GM18499 (cell line): ENCODE measurements around the gene KLHL7.
"Not testable (repeated sequence)": the region's sequence is repeated elsewhere in the genome, so short reads cannot be mapped to it uniquely, and the experiment has no call there.

ENCODE experiments used
- ATAC-seq: cut with Tn5 transposase; IDR thresholded peaks from one replicate; pipeline ENCODE4 v1.9.1; 2021; ENCODE audit warnings: moderate number of reproducible peaks; ENCODE audit not compliant: insufficient read depth, unreplicated experiment

KLHL7 gene

DNA sequence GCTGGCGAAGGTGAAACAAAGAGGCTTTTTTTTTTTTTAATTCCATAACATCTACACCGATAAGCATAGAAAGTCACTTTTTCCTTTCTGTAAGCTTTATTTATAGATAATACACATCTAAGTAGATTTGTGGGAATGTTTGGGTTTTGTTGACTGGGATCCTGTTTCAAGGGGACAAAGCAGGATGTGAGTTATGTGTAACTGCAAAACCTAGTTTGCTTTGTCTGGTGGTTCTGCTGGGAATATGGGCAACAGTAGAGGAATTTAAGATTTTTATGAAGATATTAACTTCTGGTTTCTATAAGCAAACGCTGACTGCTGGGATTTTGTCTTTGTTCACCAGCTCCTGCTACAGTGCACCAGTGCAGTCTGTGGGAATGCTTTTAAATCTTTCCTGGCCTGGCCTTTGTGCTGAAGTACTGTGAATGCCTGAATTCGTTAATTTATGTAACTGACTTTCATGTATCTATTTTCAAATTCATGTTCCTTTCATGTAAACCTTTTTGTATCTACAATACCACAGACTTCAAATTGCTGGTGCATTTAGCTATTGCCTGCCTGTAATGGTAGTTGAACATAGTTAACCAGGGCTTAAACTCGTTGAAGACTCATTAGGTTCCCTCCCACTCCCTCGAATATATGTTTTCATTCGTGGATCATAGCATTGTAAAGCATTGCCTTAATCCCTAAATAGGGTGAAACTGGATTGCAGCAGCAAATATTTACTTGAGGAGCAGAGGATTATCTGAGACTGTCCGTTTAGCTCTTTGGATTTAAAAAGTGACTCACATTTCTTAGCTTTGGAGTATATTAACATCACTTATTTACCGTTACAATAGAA lies 1.5 kb downstream of the KLHL7 start:
- no peak for ATAC-seq

DNA sequence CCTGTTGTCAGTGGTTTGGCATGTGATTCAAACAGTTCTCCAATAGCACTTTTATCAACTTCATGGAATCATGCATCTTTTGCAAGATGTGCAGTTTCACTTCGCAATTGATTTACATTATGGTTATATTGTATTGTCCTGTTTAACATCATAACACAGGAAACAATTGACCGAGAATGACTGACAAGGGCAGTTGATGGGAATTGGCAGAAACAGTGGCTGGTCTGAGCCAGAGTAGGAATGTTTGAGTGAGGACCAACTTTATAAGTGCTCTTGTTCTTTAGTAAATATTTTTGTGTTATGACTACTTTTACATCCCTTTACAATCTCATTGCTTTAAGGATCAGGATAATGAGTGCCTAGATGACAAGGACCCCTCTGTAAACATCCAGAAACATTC lies 2.2 kb downstream of the KLHL7 start:
- ATAC-seq: no peak

DNA sequence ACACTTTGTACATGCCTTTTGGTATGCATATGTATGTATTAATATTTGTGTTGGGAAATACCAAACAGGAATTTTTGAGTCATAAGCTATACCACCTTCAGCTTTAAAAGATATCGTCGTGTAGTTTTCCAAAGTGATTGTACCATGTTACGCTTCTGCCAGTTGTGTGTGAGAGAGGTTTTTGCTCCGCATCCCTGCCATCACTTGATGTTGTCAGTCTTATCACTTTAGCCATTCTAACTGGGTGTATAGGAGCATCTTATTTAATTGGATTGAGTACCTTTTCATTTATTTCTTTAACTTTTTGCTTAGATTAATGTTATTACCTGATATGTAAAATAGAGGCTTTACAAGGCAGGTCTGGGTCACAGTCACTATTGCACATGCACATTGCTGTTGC lies 3.4 kb downstream of the KLHL7 start:
- no peak for ATAC-seq

DNA sequence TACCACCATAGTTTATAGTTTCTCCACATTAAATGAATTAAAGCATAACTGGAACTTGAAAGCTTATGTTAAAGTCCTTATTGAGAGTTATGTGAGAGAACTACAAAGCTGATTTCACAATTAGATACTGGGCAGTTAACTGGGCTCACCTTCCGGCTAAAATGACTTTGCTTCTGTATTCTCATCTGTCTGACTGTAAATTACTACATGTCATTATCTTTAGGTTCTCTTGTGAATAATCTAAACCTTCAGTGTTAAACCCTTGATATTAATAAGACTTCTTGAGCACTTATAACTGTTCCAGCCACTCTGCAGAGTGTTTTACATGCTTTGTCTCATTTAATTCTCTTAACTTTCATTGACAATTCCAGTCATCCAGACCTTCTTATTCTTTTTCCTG lies 3.9 kb downstream of the KLHL7 start:
- ATAC-seq: no peak

DNA sequence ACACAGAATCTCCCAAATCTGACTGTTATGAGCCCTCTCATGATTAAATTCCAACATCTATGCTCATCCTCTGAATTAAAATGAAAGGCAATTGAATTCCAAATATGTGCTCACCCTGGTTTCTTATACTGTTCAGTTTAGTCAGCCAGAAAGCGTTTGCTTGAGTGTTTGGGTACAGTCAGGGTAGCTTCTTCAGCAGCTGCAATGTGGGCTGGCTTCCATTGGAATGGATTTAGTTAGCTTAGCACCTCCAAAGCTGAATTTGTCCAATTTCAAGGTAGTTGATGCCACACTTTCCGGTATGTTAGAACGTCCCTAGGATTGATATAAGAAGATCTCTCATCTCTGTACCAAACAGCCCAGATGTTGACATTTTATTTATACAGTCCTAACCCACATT lies 9.3 kb downstream of the KLHL7 start:
- ATAC-seq: no peak

GRCh38 chr7:23115991-23116390 lies 10.4 kb downstream of the KLHL7 start:
- ATAC-seq: no peak

GRCh38 chr7:23117841-23118240 lies 12.3 kb downstream of the KLHL7 start:
- ATAC-seq: no peak

- no peak for ATAC-seq
These were observed 14.5 kb downstream of the KLHL7 start for GRCh38 chr7:23120106-23120505.

GRCh38 chr7:23121165-23121564 lies 15.6 kb downstream of the KLHL7 start:
- ATAC-seq: no peak

DNA sequence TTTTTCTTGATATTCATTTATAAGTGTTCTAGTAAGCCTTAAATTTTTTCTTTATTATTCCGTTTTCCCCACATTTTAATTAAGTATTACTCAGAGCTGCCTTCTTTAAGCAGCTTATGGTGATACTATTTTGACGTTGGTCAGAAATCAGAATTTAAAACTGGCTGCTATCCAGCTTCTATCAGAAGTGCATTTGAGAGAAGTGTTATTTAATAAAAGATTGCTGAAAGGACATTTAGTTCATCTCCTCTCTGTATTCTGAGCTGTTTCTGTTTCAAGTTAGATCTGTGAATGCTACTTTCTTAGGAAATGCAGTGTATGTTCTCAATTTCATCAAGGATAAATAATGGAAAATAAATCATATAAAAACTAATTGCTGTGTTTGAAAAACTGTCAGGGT lies 17.4 kb downstream of the KLHL7 start:
- ATAC-seq: no peak

DNA sequence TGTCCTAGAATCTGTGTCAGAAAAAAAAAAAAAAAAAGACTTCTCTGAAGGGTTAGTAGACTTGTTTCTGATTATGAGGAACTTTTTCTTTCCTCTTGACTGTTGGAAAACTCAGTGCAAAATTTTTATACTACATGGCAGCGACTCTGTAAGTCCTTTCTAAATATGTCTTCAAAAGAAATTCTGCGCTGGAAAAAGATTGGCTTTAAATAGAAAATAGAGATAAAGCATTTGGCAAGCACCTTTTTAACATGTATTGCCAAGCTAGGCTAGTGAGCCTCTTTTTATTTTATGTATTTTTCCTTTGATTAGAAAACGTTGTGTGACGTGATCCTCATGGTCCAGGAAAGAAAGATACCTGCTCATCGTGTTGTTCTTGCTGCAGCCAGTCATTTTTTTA lies 17.9 kb downstream of the KLHL7 start:
- no peak for ATAC-seq

- ATAC-seq: no peak
These were observed 23.5 kb downstream of the KLHL7 start for GRCh38 chr7:23129036-23129435.

DNA sequence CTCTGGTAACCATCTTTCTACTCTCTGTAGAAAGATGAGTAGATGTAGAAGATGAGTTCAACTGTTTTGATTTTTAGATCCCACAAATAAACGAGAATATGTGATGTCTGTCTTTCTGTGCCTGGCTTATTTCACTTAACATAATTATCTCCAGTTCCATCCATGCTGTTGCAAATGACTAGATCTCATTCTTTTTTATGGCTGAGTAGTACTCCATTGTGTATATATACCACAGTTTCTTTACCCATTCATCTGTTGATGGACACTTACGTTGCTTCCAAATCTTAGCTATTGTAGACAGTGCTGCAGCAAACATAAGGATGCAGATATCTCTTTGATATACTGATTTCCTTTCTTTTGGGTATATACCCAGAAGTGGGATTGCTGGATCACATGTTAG lies 26.2 kb downstream of the KLHL7 start:
- not testable (repeated sequence) for ATAC-seq

DNA sequence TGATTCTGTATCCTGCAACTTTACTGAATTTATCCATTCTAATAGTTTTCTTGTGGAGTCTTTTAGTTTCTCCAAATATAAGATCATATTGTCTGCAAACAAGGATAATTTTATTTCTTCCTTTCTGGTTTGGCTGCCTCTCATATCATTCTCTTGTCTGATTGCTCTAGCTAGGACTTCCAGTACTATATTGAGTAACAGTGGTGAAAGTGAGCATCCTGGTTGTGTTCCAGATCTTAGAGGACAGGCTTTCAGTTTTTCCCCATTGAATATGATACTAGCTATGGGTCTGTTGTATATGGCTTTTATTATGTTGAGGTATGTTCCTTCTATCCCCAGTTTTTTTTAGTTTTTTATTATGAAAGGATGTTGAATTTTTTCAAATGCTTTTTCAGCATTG lies 28.2 kb downstream of the KLHL7 start:
- ATAC-seq: no peak

DNA sequence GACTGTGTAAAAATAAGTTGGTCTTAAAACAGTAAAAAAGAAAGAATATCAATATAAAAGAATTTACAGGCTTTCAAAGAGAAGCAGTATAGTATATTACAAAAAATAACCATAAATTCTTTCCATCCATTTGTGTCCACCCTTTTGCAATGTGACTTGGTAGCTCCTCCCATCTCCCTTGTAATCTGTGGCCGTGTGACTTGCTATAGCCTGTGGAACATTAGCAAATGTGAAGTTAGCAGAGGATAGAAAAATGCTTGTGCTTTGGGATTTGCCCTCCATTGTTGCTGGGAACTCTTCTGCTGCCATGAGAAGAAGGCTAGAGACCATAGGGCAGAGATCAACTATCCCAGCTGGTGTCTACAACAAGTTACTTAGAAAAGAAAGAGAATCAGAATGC lies 30.2 kb downstream of the KLHL7 start:
- no peak for ATAC-seq

DNA sequence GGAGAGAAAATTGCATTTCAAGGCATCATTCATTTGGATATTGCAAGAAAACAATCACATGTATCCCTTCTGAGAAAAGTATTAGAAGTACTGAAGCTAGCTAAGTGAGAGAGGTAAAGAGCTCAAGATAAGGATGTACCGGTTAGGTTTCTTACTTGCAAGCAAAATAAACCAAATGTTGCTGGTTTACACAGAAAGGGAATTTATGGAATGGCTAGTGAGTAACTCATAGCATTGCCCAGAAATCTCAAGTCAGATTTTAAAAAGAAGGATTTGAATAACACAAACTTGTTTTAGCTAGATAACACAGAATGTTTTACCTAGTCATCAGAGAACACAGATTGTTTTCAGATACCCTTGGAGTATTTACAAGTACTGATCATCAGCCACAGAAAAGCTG lies 30.6 kb downstream of the KLHL7 start:
- ATAC-seq: no peak

- no peak for ATAC-seq
These were observed 52.1 kb downstream of the KLHL7 start for GRCh38 chr7:23157679-23158078.

DNA sequence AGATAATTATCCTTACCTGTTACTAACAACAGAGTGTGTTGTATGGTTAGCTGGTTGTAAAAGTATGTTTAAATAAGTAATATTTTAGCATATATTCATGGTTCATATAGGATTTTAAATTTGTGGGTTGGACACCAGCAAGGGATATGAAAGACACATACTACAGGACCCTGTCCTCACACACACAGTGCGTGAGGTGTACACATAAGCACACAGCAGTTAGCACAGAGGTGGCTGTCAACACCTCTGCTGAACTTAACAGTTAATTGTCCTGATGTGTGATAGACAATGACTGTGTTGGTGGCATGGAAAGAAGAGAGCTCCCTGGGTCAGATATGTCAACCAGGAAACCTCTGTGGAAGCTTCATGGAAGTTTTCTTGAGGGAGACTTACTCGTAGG lies 53.0 kb downstream of the KLHL7 start:
- no peak for ATAC-seq

- ATAC-seq: no peak
These were observed 55.9 kb downstream of the KLHL7 start for GRCh38 chr7:23161482-23161881.

DNA sequence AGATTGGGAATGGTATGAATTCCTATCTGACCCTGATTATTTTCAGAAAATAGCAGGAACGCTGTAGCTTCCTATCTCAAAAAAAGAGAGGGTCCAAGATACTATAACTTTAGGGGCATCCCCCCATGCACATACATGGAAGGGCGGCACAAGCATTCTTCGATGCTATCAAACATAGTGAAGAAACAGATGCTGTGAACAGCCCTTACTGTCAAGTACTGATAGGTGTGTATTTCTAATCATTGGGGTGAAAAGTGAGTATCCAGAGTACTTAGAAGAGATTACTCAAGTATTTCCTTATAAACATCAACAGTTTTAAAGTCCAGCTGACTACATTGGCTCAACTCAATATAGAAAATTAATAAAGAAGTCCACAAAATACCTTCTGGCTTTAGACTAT lies 59.3 kb downstream of the KLHL7 start:
- ATAC-seq: no peak

- no peak for ATAC-seq
These were observed 59.7 kb downstream of the KLHL7 start for GRCh38 chr7:23165316-23165715.

DNA sequence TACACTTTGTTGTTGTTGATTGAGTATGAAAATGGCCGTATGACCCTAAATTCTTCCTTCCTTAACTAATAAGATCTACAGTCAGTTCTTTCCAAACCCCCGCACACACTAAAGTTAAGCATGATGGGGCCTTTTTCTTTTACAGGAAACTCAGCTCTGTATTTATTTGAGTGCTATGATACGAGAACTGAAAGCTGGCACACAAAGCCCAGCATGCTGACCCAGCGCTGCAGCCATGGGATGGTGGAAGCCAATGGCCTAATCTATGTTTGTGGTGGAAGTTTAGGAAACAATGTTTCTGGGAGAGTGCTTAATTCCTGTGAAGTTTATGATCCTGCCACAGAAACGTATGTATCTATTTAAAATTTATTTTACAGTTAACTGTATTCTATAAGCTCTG lies 62.1 kb downstream of the KLHL7 start:
- ATAC-seq: no peak
